GM18498 (cell line): ENCODE data around the gene ERC2.

ENCODE experiments used
- ATAC-seq: cut with Tn5 transposase; IDR thresholded peaks from one replicate; pipeline ENCODE4 v1.9.1; 2021; ENCODE audit warnings: mild to moderate bottlenecking, moderate library complexity; ENCODE audit not compliant: unreplicated experiment

Gene ERC2

DNA sequence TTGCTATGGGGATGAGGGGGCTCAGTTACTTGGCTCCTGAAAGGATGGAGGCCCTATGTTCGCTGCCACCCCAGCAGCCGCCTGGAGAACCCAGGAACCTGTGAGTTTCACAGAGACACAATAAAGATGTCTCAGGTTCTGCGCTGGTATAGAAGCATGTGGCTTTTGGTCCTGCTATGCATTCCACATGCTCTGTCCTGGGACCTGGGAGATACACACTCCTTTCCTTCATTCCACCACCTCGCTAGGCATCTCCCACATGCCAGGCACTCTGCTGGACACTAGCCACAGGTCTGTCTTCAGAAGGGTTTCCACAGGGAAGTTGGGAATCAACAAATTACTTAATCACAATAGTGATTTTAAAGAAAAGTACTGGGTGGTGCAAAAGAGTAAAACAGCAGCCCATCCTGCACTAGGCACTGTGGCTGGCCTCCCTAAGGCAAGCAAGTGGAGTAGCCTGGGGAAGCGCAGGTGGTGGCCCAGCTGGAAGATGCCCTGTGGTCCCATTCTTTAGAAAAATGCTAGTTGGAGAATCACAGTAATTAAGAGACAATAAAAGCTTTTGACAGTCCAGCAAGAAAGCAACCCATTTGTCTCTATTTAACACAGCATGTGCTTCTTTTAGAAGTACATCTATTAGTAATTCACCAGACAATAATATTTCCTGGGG is 572.2 kb downstream of the ERC2 start:
- no peak for ATAC-seq

DNA sequence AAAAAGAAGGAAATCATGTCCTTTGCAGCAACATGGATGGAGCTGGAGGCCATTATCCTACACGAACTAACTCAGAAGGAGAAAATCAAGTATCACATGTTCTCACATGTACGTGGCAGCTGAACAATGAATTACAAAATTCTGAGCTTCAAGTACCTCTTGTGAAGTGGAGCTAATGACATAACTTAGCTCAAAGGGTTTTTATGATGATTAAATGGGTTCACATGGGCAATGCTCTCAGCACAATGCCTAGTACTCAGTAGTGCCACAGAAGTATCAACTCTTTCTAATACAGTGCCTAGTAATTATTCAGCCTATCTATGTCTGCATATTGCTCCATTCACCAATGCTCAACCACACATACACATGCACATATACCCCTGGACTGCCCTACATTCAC is 573.7 kb downstream of the ERC2 start:
- no peak for ATAC-seq

DNA sequence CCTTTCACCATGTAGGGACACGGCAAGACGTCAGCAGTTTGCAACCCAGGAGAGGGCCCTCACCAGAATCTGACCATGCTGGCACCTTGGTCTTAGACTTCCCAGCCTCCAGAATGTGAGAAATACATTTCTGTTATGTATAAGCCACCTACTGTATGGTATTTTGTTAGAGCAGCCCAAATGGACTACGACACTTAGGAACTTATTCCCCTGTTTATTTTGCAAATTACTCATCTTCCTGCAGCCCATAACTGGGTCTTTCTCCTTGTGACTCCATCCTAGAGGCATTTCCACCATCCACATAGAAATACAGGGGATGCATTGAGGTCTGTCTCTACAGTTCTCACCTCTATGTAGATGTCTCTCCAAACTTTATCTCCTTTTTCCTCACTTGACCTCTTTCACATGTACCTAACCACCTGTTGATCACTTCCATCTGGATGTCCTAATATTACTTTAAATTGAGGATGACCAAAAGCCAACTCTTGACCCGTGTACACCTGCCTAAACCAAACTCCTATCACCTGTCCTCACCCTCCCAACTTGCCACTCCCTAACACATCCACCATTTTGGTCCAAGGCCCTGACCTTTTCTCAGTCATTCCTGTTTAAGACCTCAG is 575.1 kb downstream of the ERC2 start:
- no peak for ATAC-seq

DNA sequence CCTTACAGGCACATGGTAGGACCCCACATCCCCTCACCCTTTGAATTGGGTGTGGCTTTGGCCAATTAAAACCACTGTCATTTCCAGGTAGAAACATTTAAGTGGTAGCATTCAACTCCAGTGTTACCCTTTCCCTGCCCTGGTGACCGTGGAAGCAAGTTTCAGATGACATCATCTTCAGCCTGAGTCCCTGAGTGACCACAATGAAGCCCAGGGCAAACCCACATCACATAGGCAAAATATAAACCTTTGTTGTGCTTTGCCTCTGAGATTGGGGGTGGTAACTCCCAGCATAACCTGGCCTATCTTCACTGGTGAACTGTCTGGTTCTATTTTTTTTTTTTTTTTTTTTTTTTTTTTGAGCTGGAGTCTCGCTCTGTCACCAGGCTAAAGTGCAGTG is 577.2 kb downstream of the ERC2 start:
- no peak for ATAC-seq

DNA sequence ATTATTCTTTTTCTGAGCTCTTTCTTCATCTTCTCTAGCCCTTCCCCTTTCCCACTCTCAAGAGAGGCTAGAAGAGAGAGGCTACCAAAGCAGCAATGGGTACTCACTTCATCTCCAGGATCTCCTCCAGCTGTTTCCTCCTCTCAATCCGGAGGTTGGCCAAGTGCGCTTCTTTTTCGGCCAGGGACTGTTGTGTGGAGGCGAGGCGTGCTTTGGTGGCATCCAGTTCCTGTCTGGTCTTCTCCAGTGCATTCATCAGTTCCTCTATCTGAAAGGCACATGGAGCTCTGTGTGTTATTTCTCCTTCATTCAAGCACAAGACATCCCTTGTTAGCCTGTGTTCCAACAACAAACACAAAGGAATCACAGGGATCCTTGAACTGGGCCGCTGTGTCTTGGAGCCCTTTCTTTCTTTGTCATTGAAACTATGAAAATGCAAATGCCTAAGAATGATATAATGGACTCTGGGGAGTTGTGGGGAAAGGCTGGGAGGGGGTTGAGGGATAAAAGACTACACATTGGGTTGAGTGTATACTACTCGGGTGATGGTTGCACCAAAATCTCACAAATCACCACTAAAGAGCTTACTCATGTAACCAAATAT is 579.9 kb downstream of the ERC2 start:
- ATAC-seq, result no peak

DNA sequence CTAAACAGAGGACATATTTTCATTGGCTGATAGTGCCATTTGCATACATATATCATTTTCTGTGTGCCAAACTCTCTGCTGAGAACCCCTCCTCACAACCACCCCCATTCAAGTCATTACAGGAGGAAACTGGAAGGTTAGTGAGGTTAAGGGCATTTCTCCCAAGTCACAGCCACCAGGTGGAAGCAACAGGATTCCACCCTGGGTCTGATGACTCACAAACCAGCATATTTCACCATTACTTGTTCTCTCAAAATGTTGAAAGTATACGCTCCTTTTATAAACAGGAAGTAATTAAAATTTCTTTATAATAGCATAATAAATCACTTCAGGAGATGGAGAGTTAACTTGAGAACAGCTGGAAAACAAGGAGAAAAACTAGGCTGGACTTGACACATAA is 582.5 kb downstream of the ERC2 start:
- ATAC-seq, result no peak

DNA sequence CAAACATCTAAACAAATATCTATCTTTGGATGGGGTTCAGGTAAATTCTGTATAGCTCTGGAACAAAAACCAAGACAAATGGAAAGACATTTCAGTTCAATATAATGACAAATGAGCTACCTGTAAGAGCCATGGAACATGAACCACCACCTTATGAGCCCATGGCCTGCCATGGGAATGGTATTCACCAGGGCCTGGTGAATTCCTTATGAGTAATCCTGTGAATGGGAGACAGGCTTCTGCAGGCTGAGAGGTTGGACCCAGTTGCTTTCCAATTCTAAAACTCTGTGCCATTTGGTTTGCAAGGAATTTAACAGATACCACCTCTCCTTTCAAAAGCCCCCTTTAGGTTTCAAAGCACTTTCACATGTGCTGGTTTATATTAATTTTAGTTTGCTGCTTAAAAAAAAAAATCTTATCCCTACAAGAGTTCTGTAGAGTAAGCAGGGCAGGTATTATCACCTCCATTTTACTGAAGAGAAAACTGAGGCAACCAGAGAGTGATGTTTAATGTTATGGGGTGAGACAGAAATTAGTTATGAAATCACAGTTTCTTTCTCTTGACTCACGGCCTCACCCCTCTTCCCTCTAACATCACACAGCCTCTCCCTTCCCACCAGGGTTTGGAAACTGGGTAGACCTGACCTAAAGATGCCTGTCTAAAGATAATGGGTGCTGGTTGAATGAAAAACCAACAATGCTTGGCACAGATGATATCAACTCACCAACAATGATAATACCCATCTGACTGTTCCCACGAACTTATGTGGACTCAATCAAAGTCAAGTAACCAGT is 583.6 kb downstream of the ERC2 start:
- no peak for ATAC-seq

DNA sequence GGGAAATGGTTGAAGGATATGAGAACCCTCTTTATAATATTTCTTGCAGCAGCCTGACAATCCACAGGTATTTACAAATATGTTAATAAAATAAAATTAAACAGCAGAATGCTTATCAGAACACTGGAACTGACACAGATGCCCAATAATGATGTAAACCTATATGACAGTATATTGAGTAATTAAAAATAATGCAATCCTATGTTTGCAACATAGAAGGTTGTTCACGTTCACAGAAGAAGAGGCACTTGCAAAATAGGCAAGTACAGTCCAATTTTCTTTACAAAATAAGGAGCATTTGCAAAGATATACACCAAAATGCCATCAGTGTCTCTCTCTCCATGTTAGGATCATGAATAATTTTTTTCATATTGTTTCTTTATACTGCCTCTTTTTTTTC is 584.2 kb downstream of the ERC2 start:
- no peak for ATAC-seq

DNA sequence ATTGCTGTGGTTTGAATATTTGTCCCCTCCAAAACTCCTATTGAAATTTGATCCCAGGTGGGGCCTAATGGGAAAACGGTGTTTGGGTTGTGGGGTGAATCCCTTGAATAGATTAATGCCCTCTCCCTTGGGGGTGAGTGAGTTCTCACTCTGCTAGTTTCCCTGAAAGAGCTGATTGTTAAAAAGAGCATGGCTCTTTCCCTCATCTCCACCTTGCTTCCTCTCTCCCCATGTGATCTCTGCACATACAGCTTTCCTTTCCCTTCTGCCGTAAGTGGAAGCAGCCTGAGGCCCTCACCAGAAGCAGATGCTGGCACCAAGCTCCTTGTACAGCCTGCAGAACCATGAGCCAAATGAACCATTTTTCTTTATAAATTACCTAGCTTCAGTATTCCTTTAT is 586.3 kb downstream of the ERC2 start:
- no peak for ATAC-seq

DNA sequence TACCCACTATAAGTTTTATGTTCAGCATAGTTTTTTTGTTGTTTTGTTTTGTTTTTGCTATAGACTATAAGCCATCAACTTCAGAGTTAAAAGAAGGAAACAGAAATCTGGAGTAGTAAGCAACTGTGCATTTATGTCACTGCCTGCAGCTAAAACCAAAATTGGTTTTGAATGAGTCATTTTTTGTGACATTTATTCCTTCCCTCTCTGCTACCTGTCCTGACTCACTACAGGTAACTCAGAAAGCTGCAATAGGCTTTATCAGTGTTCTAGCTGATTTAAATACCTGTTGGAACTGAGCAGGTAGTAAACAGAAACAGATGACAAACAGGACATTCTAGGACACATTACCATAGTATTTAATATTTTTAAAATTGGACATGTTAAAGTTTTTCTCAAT is 587.9 kb downstream of the ERC2 start:
- ATAC-seq, result no peak

DNA sequence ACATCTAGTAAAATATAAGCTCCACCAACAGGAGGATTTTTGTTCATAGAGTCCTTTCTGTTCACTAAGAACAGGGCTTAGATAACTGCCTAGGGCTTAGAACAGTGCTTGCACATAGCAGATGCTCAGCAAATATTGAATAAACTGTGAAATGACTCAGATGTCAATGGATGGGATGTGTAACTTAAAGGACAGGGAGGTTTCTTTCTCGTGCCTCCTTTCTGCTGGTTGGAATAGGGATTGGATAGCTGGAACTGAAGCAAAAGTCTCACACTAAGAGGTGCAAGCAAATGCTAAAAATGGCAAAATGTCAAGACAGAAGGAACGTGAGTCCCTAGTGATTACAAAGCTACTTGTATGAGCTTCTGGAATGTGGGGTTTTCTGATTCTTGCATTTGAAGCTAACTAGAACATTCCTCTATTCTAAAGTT is 588.4 kb downstream of the ERC2 start:
- ATAC-seq, result no peak

DNA sequence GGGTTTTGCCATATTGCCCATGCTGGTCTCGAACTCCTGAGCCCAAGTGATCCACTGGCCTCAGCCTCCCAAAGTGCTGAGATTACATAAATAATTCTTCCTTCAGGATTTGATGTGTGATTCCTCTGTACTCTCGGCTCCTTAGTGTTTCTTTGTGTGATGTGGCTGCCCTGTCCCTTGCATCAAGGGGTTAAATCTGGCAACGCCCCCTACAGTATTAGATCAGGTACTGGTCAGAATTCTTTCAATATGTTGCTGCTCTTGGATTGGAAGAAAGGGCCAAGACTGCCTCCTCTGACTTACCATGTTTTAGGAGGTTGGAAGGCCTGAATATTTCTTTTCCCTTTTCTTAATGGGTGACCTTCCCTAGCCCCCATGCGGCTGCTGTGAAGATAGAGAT is 590.6 kb downstream of the ERC2 start:
- ATAC-seq, result no peak

DNA sequence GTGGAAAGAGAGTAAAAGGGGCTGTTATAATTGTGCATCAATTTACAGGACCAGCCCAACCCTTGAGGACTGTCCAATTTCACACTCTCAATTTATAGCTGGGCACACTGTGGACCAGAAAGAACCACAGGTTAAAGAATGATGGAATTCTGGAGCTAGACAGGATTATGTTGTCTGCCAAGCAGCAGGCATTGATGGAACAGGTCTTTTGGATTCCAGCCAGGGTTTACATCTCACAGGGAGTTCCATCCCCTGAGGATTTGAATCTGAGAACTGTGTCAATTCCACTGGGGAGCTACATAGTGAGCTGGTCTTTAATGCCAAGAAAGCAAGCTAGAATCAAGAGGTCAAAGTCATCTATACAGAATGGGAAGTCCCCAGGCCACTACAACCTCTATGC is 591.7 kb downstream of the ERC2 start:
- no peak for ATAC-seq

DNA sequence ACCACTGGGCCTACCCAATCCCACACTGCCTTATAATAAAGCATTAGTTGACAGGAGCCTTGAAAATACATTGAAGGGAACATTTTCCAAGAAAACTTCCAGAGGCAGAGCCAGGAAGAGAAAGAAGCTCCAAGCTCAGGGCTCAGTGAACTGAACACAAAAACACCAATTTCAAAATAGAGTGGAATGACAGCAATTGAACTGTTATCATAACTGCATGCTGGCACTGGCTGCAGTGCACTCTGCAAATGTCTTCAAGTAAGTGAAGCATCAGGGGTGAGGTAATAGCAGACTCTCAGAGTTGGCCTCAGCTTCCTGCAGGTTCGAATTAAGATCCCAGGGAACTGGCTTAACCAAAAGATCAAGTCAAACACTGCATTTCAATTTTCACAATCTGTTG is 593.2 kb downstream of the ERC2 start:
- no peak for ATAC-seq

DNA sequence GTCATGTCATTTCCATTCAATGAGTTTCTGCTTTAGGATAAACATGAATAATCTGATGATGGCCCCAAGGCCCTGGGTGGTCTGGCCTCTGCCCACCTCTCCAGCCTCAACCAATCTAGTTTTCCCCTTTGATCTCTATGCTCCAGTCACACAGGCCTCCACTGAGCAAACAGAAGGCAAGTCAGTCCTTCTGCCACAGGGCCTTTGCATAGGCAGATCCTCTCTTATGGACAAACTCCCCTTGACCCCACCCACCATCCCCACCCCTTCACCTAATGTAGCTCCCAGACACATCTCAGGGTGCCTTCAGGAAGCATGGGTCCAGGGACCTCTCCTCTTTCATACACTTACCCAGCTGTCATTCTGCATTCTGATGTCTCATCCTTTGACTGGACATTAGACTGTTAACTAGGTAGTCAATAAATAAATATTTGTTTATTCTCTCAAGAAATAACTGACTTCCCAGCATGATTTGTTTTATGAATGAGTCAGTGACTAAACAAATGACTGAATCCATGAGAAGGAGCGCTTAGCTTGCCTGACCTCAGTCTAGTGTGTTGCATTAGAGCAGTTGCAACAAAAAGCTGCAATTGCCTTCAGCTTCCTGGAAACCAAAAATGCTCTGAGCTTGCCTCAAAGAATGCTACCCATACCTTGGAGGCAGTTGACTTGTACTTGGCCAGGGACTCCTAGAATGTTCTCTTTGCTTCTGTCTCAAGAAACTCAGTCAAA is 594.6 kb downstream of the ERC2 start:
- no peak for ATAC-seq

DNA sequence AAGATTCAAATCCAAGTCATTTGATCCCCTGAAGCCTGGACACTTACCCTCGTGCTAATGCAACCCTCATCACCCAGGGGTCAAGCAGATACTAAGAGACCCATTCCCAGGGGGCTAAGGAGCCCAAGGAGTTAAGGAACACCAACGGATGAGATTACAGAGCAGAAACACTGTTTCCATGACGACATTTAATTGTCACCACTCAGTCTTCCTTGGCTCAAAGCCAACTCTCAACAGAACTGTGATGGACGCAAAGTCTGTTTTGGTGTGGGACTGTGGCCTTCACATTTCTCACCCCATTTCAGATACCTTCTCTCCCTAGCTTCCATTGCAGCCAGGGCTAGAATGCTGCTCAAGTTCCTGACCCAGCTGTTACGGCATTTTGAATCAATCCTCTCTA is 597.7 kb downstream of the ERC2 start:
- no peak for ATAC-seq

DNA sequence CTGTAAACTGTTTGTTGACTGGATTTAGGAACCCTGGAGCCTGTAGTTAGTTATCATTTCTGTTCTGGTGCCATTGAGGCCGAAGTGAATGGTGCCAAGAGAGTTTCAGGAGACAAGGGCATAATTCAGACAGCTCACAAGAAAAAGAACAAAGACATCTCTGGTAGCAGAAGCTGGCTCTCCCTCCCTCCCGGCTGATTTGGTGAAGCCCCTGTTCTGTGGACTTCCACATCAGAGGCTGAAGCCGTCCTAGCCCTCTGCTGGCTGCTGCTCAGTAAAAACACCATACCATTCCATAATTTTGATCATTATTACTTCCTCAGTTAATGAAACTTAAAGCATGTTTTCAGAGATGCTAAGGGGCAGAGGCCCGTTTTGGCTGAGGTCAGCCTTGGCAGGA is 599.9 kb downstream of the ERC2 start:
- no peak for ATAC-seq

DNA sequence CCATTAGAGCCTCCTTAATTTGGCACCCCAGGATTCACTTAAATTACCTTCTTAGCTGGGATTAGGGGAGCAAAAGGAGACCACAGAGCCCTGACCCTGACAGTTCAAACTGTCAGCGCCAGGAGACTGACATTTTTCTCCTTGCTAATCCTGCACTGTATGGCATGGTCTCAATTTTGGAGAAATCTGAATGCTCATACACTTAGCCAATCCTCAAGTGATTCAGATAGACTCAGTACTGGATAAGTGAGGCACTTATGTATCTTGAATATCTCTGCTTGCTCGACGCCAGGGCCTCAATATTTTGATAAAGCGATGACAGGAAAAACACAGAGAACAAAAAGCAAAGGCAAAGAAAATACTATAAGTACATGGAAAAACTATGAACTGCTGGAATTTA is 605.2 kb downstream of the ERC2 start:
- no peak for ATAC-seq

DNA sequence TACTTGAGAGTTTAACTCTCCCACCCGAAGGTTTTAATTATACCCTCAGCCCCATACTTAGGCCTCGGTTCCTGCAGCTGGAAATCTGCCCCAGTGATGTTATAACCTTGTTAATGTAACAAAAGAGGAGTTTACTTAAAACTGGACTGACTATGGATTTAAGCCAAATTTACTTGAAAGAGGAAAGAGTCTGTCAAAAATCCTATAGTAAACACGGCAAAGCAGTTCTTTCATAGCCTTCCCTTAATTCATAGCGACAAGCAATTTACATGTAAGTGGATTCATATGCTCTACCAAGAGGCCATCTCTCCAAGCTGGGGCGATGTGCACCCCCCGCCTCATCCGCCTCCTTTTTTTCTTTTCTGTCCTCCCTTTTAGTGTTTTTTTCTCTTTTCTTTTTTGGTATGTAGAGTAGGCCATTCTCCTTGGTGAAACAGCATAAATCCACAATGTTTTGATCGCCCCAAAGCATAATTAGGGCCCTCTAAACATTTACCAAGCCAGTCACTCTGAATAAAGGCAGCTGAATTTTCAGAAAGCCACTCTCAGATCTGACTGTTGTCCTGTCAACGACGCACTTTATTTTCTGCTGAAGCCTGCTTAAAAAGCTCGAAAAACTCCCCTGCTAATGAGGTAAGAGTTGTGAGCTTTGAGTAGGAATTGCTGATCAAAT is 608.1 kb downstream of the ERC2 start:
- ATAC-seq, result no peak

DNA sequence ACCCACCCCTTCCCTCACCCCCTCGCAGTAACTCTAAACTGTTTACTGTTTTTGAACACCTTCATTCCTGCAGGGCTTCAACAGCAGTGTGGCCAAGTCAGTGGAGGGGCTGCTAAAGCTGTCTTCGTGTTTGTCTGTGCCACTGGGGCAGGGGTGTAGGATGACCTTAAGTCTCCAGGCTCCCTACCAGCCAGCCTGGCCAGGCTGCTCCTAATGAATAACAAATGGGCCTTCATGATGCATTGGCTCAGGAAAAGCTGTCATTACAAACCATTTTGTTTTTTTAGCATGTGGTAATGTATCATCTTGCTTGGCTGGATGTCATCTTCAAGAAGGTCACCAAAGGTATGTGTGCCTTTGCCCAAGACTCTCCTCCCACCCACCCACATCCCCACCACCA is 609.0 kb downstream of the ERC2 start:
- ATAC-seq, result no peak

DNA sequence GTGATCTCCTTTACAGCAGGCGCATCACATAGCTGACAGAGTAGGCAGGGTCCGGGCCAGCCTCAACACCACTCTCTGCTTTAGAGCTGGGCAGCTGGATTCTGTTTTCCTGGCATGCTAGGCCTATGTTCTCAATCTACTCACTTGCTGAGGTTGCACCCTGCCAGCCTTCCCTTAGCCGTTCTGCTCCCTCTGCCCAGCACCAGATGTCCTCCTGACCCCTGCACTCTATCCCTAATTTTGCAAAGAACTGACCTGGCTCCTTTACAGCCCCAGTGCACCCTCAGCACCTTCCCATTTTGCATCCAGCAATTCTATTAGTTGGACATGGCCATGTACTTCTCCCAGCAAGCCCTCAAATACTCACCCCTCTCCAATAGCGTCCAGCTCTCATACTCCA is 609.5 kb downstream of the ERC2 start:
- no peak for ATAC-seq
